HT-29 (cell line): ENCODE results near the gene AP3B1. TPM values are rescaled to one million over a fixed set of nuclear protein-coding genes. Genes with fewer than 3 reads are reported as not detected.
"Not testable (repeated sequence)": the region's sequence is repeated elsewhere in the genome, so short reads cannot be mapped to it uniquely, and the experiment has no call there.

Source experiments
- DNase-seq: peaks from one replicate; pipeline ENCODE4 v3.0.0-alpha.2; 2015; ENCODE audit warnings: low spot score
- total RNA-seq: library from RNA; depleted of rRNA; stranded (reverse); fragments of >200 nt; shearing (Covaris generic); gene quantifications from 2 replicates; pipeline ENCODE4 v1.2.3, GENCODE V29; 2014

The AP3B1 gene
- total RNA-seq, 1 experiment from 2014 or later = 20.0 TPM

GRCh38 chr5:78075301-78075700 is 219.2 kb downstream of the AP3B1 start:
- DNase-seq = no peak

- not testable (repeated sequence) for DNase-seq
These were observed 223.8 kb downstream of the AP3B1 start for GRCh38 chr5:78070691-78071090.

GRCh38 chr5:78067581-78067980 is 226.9 kb downstream of the AP3B1 start:
- DNase-seq = not testable (repeated sequence)

- DNase-seq = not testable (repeated sequence)
These were observed 227.8 kb downstream of the AP3B1 start for GRCh38 chr5:78066722-78067121.

- peak; percentile 9 for DNase-seq
These were observed 228.8 kb downstream of the AP3B1 start for GRCh38 chr5:78065663-78066062.

- no peak for DNase-seq
These were observed 229.5 kb downstream of the AP3B1 start for GRCh38 chr5:78064941-78065472.

GRCh38 chr5:78063495-78063894 is 231.0 kb downstream of the AP3B1 start:
- no peak for DNase-seq

GRCh38 chr5:78062645-78063044 is 231.9 kb downstream of the AP3B1 start:
- DNase-seq = no peak

- no peak for DNase-seq
These were observed 234.1 kb downstream of the AP3B1 start for GRCh38 chr5:78060421-78060820.

- no peak for DNase-seq
These were observed 235.9 kb downstream of the AP3B1 start for GRCh38 chr5:78058625-78059024.

- peak; percentile 12 for DNase-seq
These were observed 237.5 kb downstream of the AP3B1 start for GRCh38 chr5:78056901-78057514.

- DNase-seq = no peak
These were observed 238.4 kb downstream of the AP3B1 start for GRCh38 chr5:78056053-78056452.

- no peak for DNase-seq
These were observed 243.6 kb downstream of the AP3B1 start for GRCh38 chr5:78050888-78051287.

- DNase-seq = not testable (repeated sequence)
These were observed 247.7 kb downstream of the AP3B1 start for GRCh38 chr5:78046823-78047222.

- DNase-seq = no peak
These were observed 248.5 kb downstream of the AP3B1 start for GRCh38 chr5:78046006-78046405.

GRCh38 chr5:78041805-78042204 is 252.7 kb downstream of the AP3B1 start:
- DNase-seq = no peak

- no peak for DNase-seq
These were observed 269.0 kb downstream of the AP3B1 start for GRCh38 chr5:78025540-78025939.

GRCh38 chr5:78019744-78020143 is 274.8 kb downstream of the AP3B1 start:
- DNase-seq = no peak

- DNase-seq = no peak
These were observed 277.5 kb downstream of the AP3B1 start for GRCh38 chr5:78016863-78017529.

GRCh38 chr5:78009937-78010527 is 284.5 kb downstream of the AP3B1 start:
- DNase-seq = no peak

- peak; percentile 52 for DNase-seq
These were observed 286.0 kb downstream of the AP3B1 start for GRCh38 chr5:78008356-78008967.

GRCh38 chr5:78007233-78007632 is 287.3 kb downstream of the AP3B1 start:
- DNase-seq = no peak
